ENCODE measurements around the gene PRR36. TPM values are rescaled to one million over a fixed set of nuclear protein-coding genes. Genes with fewer than 3 reads are reported as not detected.
A peak's percentile ranks its signal among the peaks of the same experiment; 100 is the strongest.

PRR36 gene
- total RNA-seq, 1 donor from 2014 or later: 2.6 TPM

- intact Hi-C loops (cut with DNase I): no loop called here
- peaks cover 8% of the 10 kb centered on the region for H3K27me3 ChIP-seq
- H3K4me1 ChIP-seq: peaks cover 3% of the 10 kb centered on the region
- no peaks in the 10 kb centered on the region for H3K9me3 ChIP-seq
- no peak overlapping the region for H3K27ac ChIP-seq
- DNase-seq (peak; percentile 64), ATAC-seq (no peak)
- no peak overlapping the region for H3K4me3 ChIP-seq
- peaks cover 39% of the 10 kb centered on the region for H3K36me3 ChIP-seq
- TF ChIP-seq CTCF (IDR thresholded peaks at IDR 0.05): no peak
Measured at GRCh38 chr19:7910321-7911161, 36.4 kb upstream of the PRR36 start.

GRCh38 chr19:7909471-7910067, 35.4 kb upstream of the PRR36 start:
- no peak for ATAC-seq
- H3K27me3 ChIP-seq: no peaks in the 10 kb centered on the region
- DNase-seq: no peak
- H3K27ac ChIP-seq: no peak overlapping the region
- no peak overlapping the region for H3K4me3 ChIP-seq
- H3K9me3 ChIP-seq: no peaks in the 10 kb centered on the region
- no peak for TF ChIP-seq CTCF (IDR thresholded peaks at IDR 0.05)
- H3K4me1 ChIP-seq: peaks cover 12% of the 10 kb centered on the region
- intact Hi-C loops (cut with DNase I): no loop called here
- peaks cover 39% of the 10 kb centered on the region for H3K36me3 ChIP-seq

- no peak for ATAC-seq
- Histone ChIP-seq H3K36me3 (peaks cover 39% of the 10 kb centered on the region), H3K27ac (no peak overlapping the region), H3K27me3 (no peaks in the 10 kb centered on the region), H3K4me1 (peaks cover 14% of the 10 kb centered on the region), H3K9me3 (no peaks in the 10 kb centered on the region), H3K4me3 (no peak overlapping the region)
- intact Hi-C loops (cut with DNase I): no loop called here
- DNase-seq: no peak
- TF ChIP-seq CTCF (IDR thresholded peaks at IDR 0.05): no peak
Measured at GRCh38 chr19:7908742-7909461, 34.7 kb upstream of the PRR36 start.

GRCh38 chr19:7908078-7908699, 34.0 kb upstream of the PRR36 start:
- DNase-seq: peak; percentile 61

More at GRCh38 chr19:7908078-7908699, 34.0 kb upstream of the PRR36 start:
- peaks cover 39% of the 10 kb centered on the region for H3K36me3 ChIP-seq
- no peak overlapping the region for H3K4me3 ChIP-seq
- H3K4me1 ChIP-seq: peaks cover 14% of the 10 kb centered on the region
- TF ChIP-seq CTCF (IDR thresholded peaks at IDR 0.05): no peak
- H3K9me3 ChIP-seq: no peaks in the 10 kb centered on the region
- intact Hi-C loops (cut with DNase I): no loop called here
- no peak overlapping the region for H3K27ac ChIP-seq
- H3K27me3 ChIP-seq: no peaks in the 10 kb centered on the region
- no peak for ATAC-seq
